ENCODE data around the gene ZNF621.

- TF ChIP-seq EZH2phosphoT487 (IDR thresholded peaks at IDR 0.05; ENCODE audit: borderline replicate concordance, low read depth, low read length) (no peak), CTCF (conservative IDR thresholded peaks at IDR 0.05; ENCODE audit: low read length) (no peak)
Observed at GRCh38 chr3:40502034-40502433, 22.7 kb upstream of the ZNF621 start.
